HepG2 (cell line): ENCODE measurements around the gene KIAA0930. TPM values are rescaled to one million over a fixed set of nuclear protein-coding genes. Genes with fewer than 3 reads are reported as not detected.

Source experiments
- ARID4A ChIP-seq: sonication (generic); formaldehyde crosslinking; IDR thresholded peaks from 2 replicates; pipeline ENCODE4 v1.5.0; 2020; ENCODE audit warnings: mild to moderate bottlenecking, missing genetic modification reagents, borderline replicate concordance
- CCDC6 ChIP-seq: sonication (generic); formaldehyde crosslinking; IDR thresholded peaks from 2 replicates; pipeline ENCODE4 v1.8.1; 2022; ENCODE audit warnings: mild to moderate bottlenecking, missing genetic modification reagents, moderate library complexity
- IRF9 ChIP-seq: sonication (generic); formaldehyde crosslinking; IDR thresholded peaks from 2 replicates; pipeline ENCODE4 v1.8.0; 2022; ENCODE audit warnings: missing genetic modification reagents, mild to moderate bottlenecking, borderline replicate concordance
- JUN ChIP-seq: sonication (generic); formaldehyde crosslinking; IDR thresholded peaks from 2 replicates; pipeline ENCODE4 v1.4.0; 2020; ENCODE audit warnings: mild to moderate bottlenecking, missing genetic modification reagents
- MIER3 ChIP-seq: IDR thresholded peaks from 2 replicates; pipeline ENCODE4 v1.6.1; 2016; ENCODE audit warnings: missing compliant biosample characterization, borderline replicate concordance
- MLLT10 ChIP-seq: sonication (generic); formaldehyde crosslinking; IDR thresholded peaks from 2 replicates; pipeline ENCODE4 v1.4.0; 2020; ENCODE audit warnings: missing genetic modification reagents
- MLX ChIP-seq: IDR thresholded peaks from 2 replicates; pipeline ENCODE4 v1.6.1; 2016
- MTERF4 ChIP-seq: sonication (generic); formaldehyde crosslinking; IDR thresholded peaks from 2 replicates; pipeline ENCODE4 v1.8.0; 2023; ENCODE audit warnings: mild to moderate bottlenecking, missing genetic modification reagents
- MTF2 ChIP-seq: sonication (generic); formaldehyde crosslinking; IDR thresholded peaks from 2 replicates; pipeline ENCODE4 v1.5.0; 2020; ENCODE audit warnings: missing genetic modification reagents, borderline replicate concordance
- ONECUT2 ChIP-seq: sonication (generic); formaldehyde crosslinking; IDR thresholded peaks from 2 replicates; pipeline ENCODE4 v1.4.0; 2020; ENCODE audit warnings: missing genetic modification reagents
- RBFOX2 ChIP-seq: fragments of 200-400 bp; formaldehyde crosslinking; IDR thresholded peaks from 2 replicates; pipeline ENCODE4 v1.6.1; 2017; ENCODE audit warnings: low read depth, mild to moderate bottlenecking, low read length
- SIN3A ChIP-seq: IDR thresholded peaks from 2 replicates; pipeline ENCODE4 v1.6.1; 2011; ENCODE audit warnings: low read depth, mild to moderate bottlenecking, control low read depth, low read length, borderline replicate concordance
- SP5 ChIP-seq: IDR thresholded peaks from 2 replicates; pipeline ENCODE4 v1.6.1; 2016; ENCODE audit warnings: low read depth, borderline replicate concordance
- ZFP37 ChIP-seq: sonication (generic); formaldehyde crosslinking; IDR thresholded peaks from 2 replicates; pipeline ENCODE4 v1.4.0; 2020; ENCODE audit warnings: missing genetic modification reagents, borderline replicate concordance
- ZNF160 ChIP-seq: sonication (generic); formaldehyde crosslinking; IDR thresholded peaks from 2 replicates; pipeline ENCODE4 v1.8.0; 2022; ENCODE audit warnings: mild to moderate bottlenecking, inconsistent platforms, missing genetic modification reagents
- ZNF205 ChIP-seq: IDR thresholded peaks from 2 replicates; pipeline ENCODE4 v1.6.1; 2018; ENCODE audit warnings: missing biosample characterization, missing genetic modification reagents
- ZNF292 ChIP-seq: sonication (generic); formaldehyde crosslinking; IDR thresholded peaks from 2 replicates; pipeline ENCODE4 v1.8.1; 2022; ENCODE audit warnings: mild to moderate bottlenecking, low read depth, missing genetic modification reagents, borderline replicate concordance
- ZNF3 ChIP-seq: IDR thresholded peaks from 2 replicates; pipeline ENCODE4 v1.7.0; 2017; ENCODE audit warnings: inconsistent platforms
- ZNF331 ChIP-seq: sonication (generic); formaldehyde crosslinking; IDR thresholded peaks from 2 replicates; pipeline ENCODE4 v1.4.0; 2020; ENCODE audit warnings: missing genetic modification reagents
- ZNF557 ChIP-seq: sonication (generic); formaldehyde crosslinking; IDR thresholded peaks from 2 replicates; pipeline ENCODE4 v1.4.0; 2020; ENCODE audit warnings: missing genetic modification reagents
- ZNF619 ChIP-seq: sonication (generic); formaldehyde crosslinking; IDR thresholded peaks from 2 replicates; pipeline ENCODE4 v1.4.0; 2020; ENCODE audit warnings: mild to moderate bottlenecking, missing genetic modification reagents
- ZNF746 ChIP-seq: sonication (generic); formaldehyde crosslinking; IDR thresholded peaks from 2 replicates; pipeline ENCODE4 v1.8.0; 2022; ENCODE audit warnings: mild to moderate bottlenecking, missing genetic modification reagents
- ZNF772 ChIP-seq: sonication (generic); formaldehyde crosslinking; IDR thresholded peaks from 2 replicates; pipeline ENCODE4 v1.5.0; 2020; ENCODE audit warnings: mild to moderate bottlenecking, missing genetic modification reagents
- ZSCAN21 ChIP-seq: sonication (generic); formaldehyde crosslinking; IDR thresholded peaks from 2 replicates; pipeline ENCODE4 v1.8.0; 2022; ENCODE audit warnings: mild to moderate bottlenecking, missing genetic modification reagents, moderate library complexity, borderline replicate concordance
- polyA plus RNA-seq, 8 experiments: library from polyadenylated mRNA; depleted of rRNA in 3 of 8; stranded (reverse) in 7 of 8; unstranded in 1 of 8; fragments of >200 nt; fragmentation: Illumina TruSeq in 4 of 8; extraction: Trizol in 4 of 8; gene quantifications; 2 replicates each; pipeline versions ENCODE4 v1.2.1 to v1.2.3, GENCODE V29; 2011 to 2016; ENCODE audit warnings: low read depth in 4 of 8, missing spikeins in 1 of 8, mixed read lengths in 1 of 8; ENCODE audit not compliant: insufficient read depth in 1 of 8
- total RNA-seq, 5 experiments: library from RNA; depleted of rRNA; stranded (reverse); fragments of >200 nt; fragmentation: Illumina TruSeq; extraction: Trizol; gene quantifications; 2 replicates each; pipeline ENCODE4 v1.2.3, GENCODE V29; 2016; ENCODE audit warnings: low read depth in 1 of 5

KIAA0930 gene
- total and polyA plus RNA-seq, 2 of the 13 experiments (the other 11 are each of a cell fraction or from before 2014, with no cell fraction given) = 27.0 to 38.2 TPM

- no peak for TF ChIP-seq IRF9 (CRISPR knock-in tag)
- TF ChIP-seq MTF2 (CRISPR knock-in tag) = no peak
- no peak for TF ChIP-seq MLLT10
- TF ChIP-seq RBFOX2 = 0 out of 2 replicates have a peak, but pooled peaks have one; percentile 10
- no peak for TF ChIP-seq MLX (CRISPR knock-in tag)
- TF ChIP-seq ZNF331 (CRISPR knock-in tag) = no peak
- no peak for TF ChIP-seq SIN3A
- TF ChIP-seq ZSCAN21 (CRISPR knock-in tag) = peak; percentile 81; the same call in 1 of the 2 replicates
- TF ChIP-seq ZNF160 = no peak
- 0 out of 2 replicates have a peak, but pooled peaks have one; percentile 53 for TF ChIP-seq ZNF619
- 0 out of 2 replicates have a peak, but pooled peaks have one; percentile 60 for TF ChIP-seq MTERF4 (CRISPR knock-in tag)
- no peak for TF ChIP-seq ONECUT2 (CRISPR knock-in tag)
- peak; percentile 44; the same call in 1 of the 2 replicates for TF ChIP-seq SP5 (CRISPR knock-in tag)
- no peak for TF ChIP-seq MIER3
- no peak for TF ChIP-seq ZNF3 (CRISPR knock-in tag)
- TF ChIP-seq ZNF557 (CRISPR knock-in tag) = no peak
- no peak for TF ChIP-seq ZNF772 (CRISPR knock-in tag)
- TF ChIP-seq JUN = no peak
- TF ChIP-seq ZNF205 (CRISPR knock-in tag) = no peak
- no peak for TF ChIP-seq CCDC6 (CRISPR knock-in tag)
- peak; percentile 41; the same call in 1 of the 2 replicates for TF ChIP-seq ARID4A (CRISPR knock-in tag)
- peak; percentile 79; the same call in 1 of the 2 replicates for TF ChIP-seq ZNF292 (CRISPR knock-in tag)
- TF ChIP-seq ZNF746 = no peak
- no peak for TF ChIP-seq ZFP37
Observed at GRCh38 chr22:45237065-45237990, 3.4 kb downstream of the KIAA0930 start (continued).
